ENCODE data around the gene UPK3A.

DNA sequence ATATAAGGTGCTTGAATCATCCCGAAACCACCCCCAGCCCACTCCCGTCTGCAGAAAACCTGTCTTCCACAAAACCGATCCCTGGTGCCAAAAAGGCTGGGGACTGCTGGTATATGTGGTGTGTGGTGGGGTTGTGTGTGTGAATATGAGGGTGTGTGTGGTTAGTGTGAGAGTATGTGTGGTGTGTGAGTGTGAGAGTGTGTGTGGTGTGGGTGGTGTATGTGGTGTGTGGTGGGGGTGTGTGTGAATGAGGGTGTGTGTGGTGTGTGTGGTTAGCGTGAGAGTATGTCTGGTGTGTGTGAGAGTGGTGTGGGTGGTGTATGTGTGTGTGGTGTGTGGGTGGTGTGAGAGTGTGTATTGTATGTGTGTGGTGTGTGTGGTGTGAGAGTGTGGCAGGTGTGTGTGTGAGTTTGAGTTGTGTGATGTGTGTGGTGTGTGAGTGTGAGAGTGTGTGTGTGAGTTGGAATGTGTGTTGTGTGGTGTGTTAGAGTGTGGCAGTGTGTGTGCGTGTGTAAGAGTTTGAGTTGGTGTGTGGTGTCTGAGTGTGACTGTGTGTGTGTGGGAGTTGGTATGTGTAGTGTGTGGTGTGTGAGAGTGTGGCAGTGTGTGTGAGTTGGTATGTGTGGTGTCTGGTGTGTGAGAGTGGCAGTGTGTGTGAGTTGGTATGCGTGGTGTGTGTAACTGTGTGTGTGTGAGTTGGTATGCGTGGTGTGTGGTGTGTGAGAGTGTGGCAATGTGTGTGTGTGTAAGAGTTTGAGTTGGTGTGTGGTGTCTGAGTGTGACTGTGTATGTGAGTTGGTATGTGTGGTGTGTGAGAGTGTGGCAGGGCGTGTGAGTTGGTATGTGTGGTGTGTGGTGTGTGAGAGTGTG is 6.5 kb downstream of the UPK3A start:
- TF ChIP-seq, protein P1, sequence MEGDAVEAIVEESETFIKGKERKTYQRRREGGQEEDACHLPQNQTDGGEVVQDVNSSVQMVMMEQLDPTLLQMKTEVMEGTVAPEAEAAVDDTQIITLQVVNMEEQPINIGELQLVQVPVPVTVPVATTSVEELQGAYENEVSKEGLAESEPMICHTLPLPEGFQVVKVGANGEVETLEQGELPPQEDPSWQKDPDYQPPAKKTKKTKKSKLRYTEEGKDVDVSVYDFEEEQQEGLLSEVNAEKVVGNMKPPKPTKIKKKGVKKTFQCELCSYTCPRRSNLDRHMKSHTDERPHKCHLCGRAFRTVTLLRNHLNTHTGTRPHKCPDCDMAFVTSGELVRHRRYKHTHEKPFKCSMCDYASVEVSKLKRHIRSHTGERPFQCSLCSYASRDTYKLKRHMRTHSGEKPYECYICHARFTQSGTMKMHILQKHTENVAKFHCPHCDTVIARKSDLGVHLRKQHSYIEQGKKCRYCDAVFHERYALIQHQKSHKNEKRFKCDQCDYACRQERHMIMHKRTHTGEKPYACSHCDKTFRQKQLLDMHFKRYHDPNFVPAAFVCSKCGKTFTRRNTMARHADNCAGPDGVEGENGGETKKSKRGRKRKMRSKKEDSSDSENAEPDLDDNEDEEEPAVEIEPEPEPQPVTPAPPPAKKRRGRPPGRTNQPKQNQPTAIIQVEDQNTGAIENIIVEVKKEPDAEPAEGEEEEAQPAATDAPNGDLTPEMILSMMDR (IDR thresholded peaks at IDR 0.05), result no peak
- TF ChIP-seq POLR2A (IDR thresholded peaks at IDR 0.05), result no peak
